ENCODE measurements around the gene IGSF21. TPM values are rescaled to one million over a fixed set of nuclear protein-coding genes. Genes with fewer than 3 reads are reported as not detected.
A peak's percentile ranks its signal among the peaks of the same experiment; 100 is the strongest.

IGSF21 gene
- total RNA-seq, 1 experiment from 2014 or later, result 5.2 TPM

DNA sequence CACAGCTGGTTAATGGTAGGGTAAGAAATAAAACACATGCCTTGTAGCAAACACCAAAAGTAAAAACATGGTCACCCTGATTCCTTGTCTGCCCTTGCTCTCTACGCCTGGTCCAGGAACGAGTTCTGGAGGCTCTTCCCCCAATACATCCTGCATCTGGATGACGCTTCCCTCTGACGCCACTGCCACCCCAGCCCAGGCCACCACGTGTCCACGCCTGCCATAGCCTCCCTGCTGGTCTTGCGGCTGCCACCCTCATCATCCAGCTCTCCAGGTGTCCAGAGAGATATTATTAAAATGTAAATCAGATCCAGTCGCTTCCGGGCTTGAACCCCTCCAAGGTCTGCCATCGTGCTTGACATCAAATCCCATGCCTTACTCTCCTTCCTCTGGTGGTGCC, 39.3 kb downstream of the IGSF21 start:
- H3K27ac Mint-ChIP-seq, result peak overlapping the region in 1 of 3 experiments; percentile 52; a peak in 2 of 7 replicates
- H3K9me3 Mint-ChIP-seq, result no peaks in the 10 kb centered on the region
- no peak overlapping the region for H2BK20ac ChIP-seq (ENCODE audit: low read depth, low read length, poor library complexity, severe bottlenecking)
- no peak overlapping the region for H3K18ac ChIP-seq (ENCODE audit: insufficient read length, low read depth, low read length)
- H3K14ac ChIP-seq (ENCODE audit: insufficient read depth, low read length), result no peak overlapping the region
- H3K9me3 ChIP-seq (ENCODE audit: control insufficient read depth, low read depth, low read length), result no peaks in the 10 kb centered on the region
- H4K91ac ChIP-seq (ENCODE audit: insufficient read length, low read depth, low read length), result no peak overlapping the region
- no peaks in the 10 kb centered on the region for H3K27me3 Mint-ChIP-seq (ENCODE audit: low read depth)
- no peak overlapping the region for H2AK5ac ChIP-seq (ENCODE audit: insufficient read length, low read length)
- H3K36me3 Mint-ChIP-seq (ENCODE audit: insufficient read depth in 1 of 3, low read depth in 3 of 3), result peaks cover 0 to 2% (median 0%) of the 10 kb centered on the region in 3 experiments; a peak in 2 of 7 replicates
- H3K23ac ChIP-seq (ENCODE audit: insufficient read length, low read depth, low read length), result no peak overlapping the region
- H4K8ac ChIP-seq (replicated peaks; ENCODE audit: insufficient read length, low read depth, low read length), result no peak overlapping the region
- H3K56ac ChIP-seq (ENCODE audit: insufficient read length, low read depth, low read length), result no peak overlapping the region
- no peak overlapping the region for H2AFZ ChIP-seq (ENCODE audit: low read length)
- TF ChIP-seq, protein P1, sequence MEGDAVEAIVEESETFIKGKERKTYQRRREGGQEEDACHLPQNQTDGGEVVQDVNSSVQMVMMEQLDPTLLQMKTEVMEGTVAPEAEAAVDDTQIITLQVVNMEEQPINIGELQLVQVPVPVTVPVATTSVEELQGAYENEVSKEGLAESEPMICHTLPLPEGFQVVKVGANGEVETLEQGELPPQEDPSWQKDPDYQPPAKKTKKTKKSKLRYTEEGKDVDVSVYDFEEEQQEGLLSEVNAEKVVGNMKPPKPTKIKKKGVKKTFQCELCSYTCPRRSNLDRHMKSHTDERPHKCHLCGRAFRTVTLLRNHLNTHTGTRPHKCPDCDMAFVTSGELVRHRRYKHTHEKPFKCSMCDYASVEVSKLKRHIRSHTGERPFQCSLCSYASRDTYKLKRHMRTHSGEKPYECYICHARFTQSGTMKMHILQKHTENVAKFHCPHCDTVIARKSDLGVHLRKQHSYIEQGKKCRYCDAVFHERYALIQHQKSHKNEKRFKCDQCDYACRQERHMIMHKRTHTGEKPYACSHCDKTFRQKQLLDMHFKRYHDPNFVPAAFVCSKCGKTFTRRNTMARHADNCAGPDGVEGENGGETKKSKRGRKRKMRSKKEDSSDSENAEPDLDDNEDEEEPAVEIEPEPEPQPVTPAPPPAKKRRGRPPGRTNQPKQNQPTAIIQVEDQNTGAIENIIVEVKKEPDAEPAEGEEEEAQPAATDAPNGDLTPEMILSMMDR (conservative IDR thresholded peaks at IDR 0.05), result no peak
- no peak overlapping the region for H3K4me2 ChIP-seq (ENCODE audit: insufficient read depth, insufficient read length, low read length)
- no peaks in the 10 kb centered on the region for H3K23me2 ChIP-seq (ENCODE audit: insufficient read length, low read depth, low read length, poor library complexity, severe bottlenecking)
- H3K4me1 Mint-ChIP-seq, result peaks cover 17 to 28% of the 10 kb centered on the region in 2 experiments
- no peaks in the 10 kb centered on the region for H3K79me2 ChIP-seq (ENCODE audit: insufficient read depth, low read length)
- no peak overlapping the region for H3T11ph ChIP-seq (ENCODE audit: low read length)
- no peak overlapping the region for H4K5ac ChIP-seq (ENCODE audit: insufficient read length, low read depth, low read length)
- H2BK15ac ChIP-seq (ENCODE audit: low read depth, low read length), result no peak overlapping the region
- DNase-seq, result no peak
- no peak overlapping the region for H3K9ac ChIP-seq (ENCODE audit: extremely low read depth, insufficient read length, low read length)
- no peak overlapping the region for H2BK120ac ChIP-seq (ENCODE audit: low read depth, low read length, poor library complexity, severe bottlenecking)
- WGBS (ENCODE audit: extremely low coverage, insufficient read length, low lambda C conversion rate), result no CpG with 5 or more reads among the region's 10 CpGs
- H3K27ac ChIP-seq (ENCODE audit: insufficient read length, low read depth, low read length), result no peak overlapping the region
- H4K20me1 ChIP-seq (ENCODE audit: control insufficient read depth, insufficient read depth, insufficient read length), result peaks cover 2% of the 10 kb centered on the region
- H3K4ac ChIP-seq (ENCODE audit: low read depth, low read length), result no peak overlapping the region
- 0 out of 2 replicates have a peak, but pooled peaks cover 4% of the 10 kb centered on the region for H3K4me1 ChIP-seq (ENCODE audit: insufficient read depth, low read length)
- H3K27me3 ChIP-seq (ENCODE audit: insufficient read depth, low read length), result no peaks in the 10 kb centered on the region
- no peak overlapping the region for H2BK5ac ChIP-seq (ENCODE audit: insufficient read length, low read length)
- no peak overlapping the region; a peak in 1 of 5 replicates for H3K4me3 Mint-ChIP-seq
- H2BK12ac ChIP-seq (ENCODE audit: insufficient read length, low read depth, low read length), result no peak overlapping the region
- H3K79me1 ChIP-seq (ENCODE audit: insufficient read depth, low read depth, low read length, poor library complexity, severe bottlenecking), result no peaks in the 10 kb centered on the region

Measured in H9 (cell line).